GM12878 (cell line): ENCODE results near the gene DLK1. TPM values are rescaled to one million over a fixed set of nuclear protein-coding genes. Genes with fewer than 3 reads are reported as not detected.
A peak's percentile ranks its signal among the peaks of the same experiment; 100 is the strongest.

ENCODE experiments used
- ATAC-seq: fragments of 200-7000 bp; cut with Tn5 transposase; 3 replicates; pipeline ENCODE4 v1.9.1; 2020; ENCODE audit warnings: mild to moderate bottlenecking, moderate library complexity
- BruUV-seq: library from RNA; stranded (reverse); fragments of 400-500 nt; replicated peaks from 2 replicates; lab custom pipeline; 2021; lab: Mats Ljungman, UMichigan
- CTCF ChIA-PET: fragments of 300-600 bp; sonication (Branson Sonifier 250); formaldehyde crosslinking; extraction: SDS; loops from one replicate; lab custom pipeline; 2021; ENCODE audit warnings: inconsistent platforms; lab: Yijun Ruan, JAX
- POLR2A ChIA-PET: fragments of 350-600 bp; formaldehyde crosslinking; extraction: SDS; loops from one replicate; lab custom pipeline; 2021; ENCODE audit warnings: inconsistent platforms; lab: Charles Lee
- RAD21 ChIA-PET: fragments of 300-600 bp; sonication (Branson Sonifier 250); formaldehyde crosslinking; loops from one replicate; lab custom pipeline; 2023; ENCODE audit warnings: antibody characterized with exemption; ENCODE audit not compliant: unreplicated experiment; lab: Charles Lee
- SMC1A ChIA-PET: fragments of 300-600 bp; sonication (Branson Sonifier 250); formaldehyde crosslinking; loops from one replicate; lab custom pipeline; 2023; ENCODE audit not compliant: unreplicated experiment, uncharacterized antibody; lab: Charles Lee
- DNase-seq: peaks from one replicate; pipeline ENCODE4 v3.0.0-alpha.2; 2011; ENCODE audit warnings: low read depth, low spot score
- FAIRE-seq: peaks from 3 replicates; lab custom pipeline; 2011; peaks lifted over from hg19 to GRCh38; lab: Jason Lieb, UNC
- H2AFZ ChIP-seq: 2 replicates; pipeline ENCODE4 v1.6.0; 2011; ENCODE audit warnings: low read depth, low read length, control low read depth; ENCODE audit not compliant: control insufficient read depth
- H3K27ac ChIP-seq: 2 replicates; pipeline ENCODE4 v1.5.1; 2011; ENCODE audit warnings: control low read depth; ENCODE audit not compliant: control insufficient read depth, insufficient read depth
- H3K27me3 ChIP-seq, 2 experiments: replicated peaks in 1 of 2; 2 replicates each; pipeline versions ENCODE4 v1.6.0 to v1.6.1; 2011; ENCODE audit warnings: low read length in 1 of 2; ENCODE audit not compliant: control insufficient read depth in 2 of 2, insufficient read depth in 2 of 2
- H3K36me3 ChIP-seq, 2 experiments: 2 replicates each; pipeline ENCODE4 v1.5.1; 2011; ENCODE audit warnings: low read length in 1 of 2; ENCODE audit not compliant: control insufficient read depth in 2 of 2, insufficient read depth in 2 of 2
- H3K4me1 ChIP-seq: 2 replicates; pipeline ENCODE4 v1.6.1; 2011; ENCODE audit warnings: mild to moderate bottlenecking, low read length, moderate library complexity, mixed read lengths; ENCODE audit not compliant: control insufficient read depth, insufficient read depth
- H3K4me2 ChIP-seq: 2 replicates; pipeline ENCODE4 v1.6.0; 2011; ENCODE audit warnings: control low read depth; ENCODE audit not compliant: control insufficient read depth, insufficient read depth
- H3K4me3 ChIP-seq: fragments of 200-600 bp; sonication (generic); 2 replicates; pipeline ENCODE4 v1.5.1; 2016
- H3K79me2 ChIP-seq: 2 replicates; pipeline ENCODE4 v1.6.0; 2011; ENCODE audit warnings: low read length; ENCODE audit not compliant: control insufficient read depth, insufficient read depth
- H3K9ac ChIP-seq: 2 replicates; pipeline ENCODE4 v1.8.0; 2011; ENCODE audit warnings: low read length, control low read depth, mixed read lengths; ENCODE audit not compliant: control insufficient read depth, insufficient read depth
- H3K9me3 ChIP-seq: replicated peaks from 3 replicates; pipeline ENCODE4 v1.5.1; 2011; ENCODE audit warnings: mild to moderate bottlenecking, low read length; ENCODE audit not compliant: control insufficient read depth, insufficient read depth
- H4K20me1 ChIP-seq: 2 replicates; pipeline ENCODE4 v1.6.0; 2011; ENCODE audit not compliant: control insufficient read depth, insufficient read depth
- HDAC6 ChIP-seq: fragments of 200-600 bp; sonication (generic); IDR thresholded peaks from one replicate; pipeline ENCODE4 v1.8.0; 2017; ENCODE audit warnings: antibody characterized with exemption; ENCODE audit not compliant: unreplicated experiment
- IRF4 ChIP-seq: IDR thresholded peaks from 2 replicates; pipeline ENCODE4 v1.6.1; 2011; ENCODE audit warnings: low read depth, low read length
- YY1 ChIP-seq: IDR thresholded peaks from 2 replicates; pipeline ENCODE4 v1.6.1; 2011; ENCODE audit warnings: low read depth, mild to moderate bottlenecking, low read length
- ZNF622 ChIP-seq: fragments of 450-650 bp; IDR thresholded peaks from 2 replicates; pipeline ENCODE4 v1.6.1; 2017; ENCODE audit warnings: mild to moderate bottlenecking, inconsistent platforms
- WGBS: methylation state at CpG from one replicate; pipeline ENCODE4 v1.1.6; 2016; ENCODE audit warnings: low lambda C conversion rate; ENCODE audit not compliant: insufficient replicate concordance, insufficient coverage; ENCODE audit errors: missing lambda C conversion rate; 5-methylcytosine and 5-hydroxymethylcytosine counted together
- in situ Hi-C: fragments of 300-500 bp; cut with MboI; formaldehyde crosslinking; loops from 9 replicates; pipeline ENCODE4 v1.14.3; 2018; ENCODE audit warnings: mixed read lengths
- intact Hi-C: fragments of 100-400 bp; cut with micrococcal nuclease; formaldehyde crosslinking; loops from one replicate; pipeline ENCODE4 v1.14.2; 2022; ENCODE audit not compliant: unreplicated experiment
- polyA plus RNA-seq, 11 experiments: library from polyadenylated mRNA; depleted of rRNA in 4 of 11; unstranded in 6 of 11; stranded (reverse) in 5 of 11; fragments of >200 nt; fragmentation: Nextera tagmentation in 4 of 11; fragmentation: Illumina TruSeq in 1 of 11; extraction: Ambion mirVana in 4 of 11; extraction: Trizol in 1 of 11; gene quantifications; 1 replicate in 1 of 11; 2 replicates in 10 of 11; pipeline versions ENCODE4 v1.2.1 to v1.2.3, GENCODE V29; 2011 to 2016; ENCODE audit warnings: inconsistent platforms in 2 of 11, missing spikeins in 2 of 11, low read depth in 1 of 11
- total RNA-seq, 4 experiments: library from RNA; depleted of rRNA in 3 of 4; stranded (reverse); fragments of >200 nt in 3 of 4; fragmentation: Illumina TruSeq in 1 of 4; extraction: Trizol in 1 of 4; gene quantifications; 2 replicates each; pipeline versions ENCODE4 v1.2.1 to v1.2.3, GENCODE V29; 2013 to 2021
- TF ChIP-seq, protein P1 (sequence below): IDR thresholded peaks from 2 replicates; pipeline ENCODE4 v1.6.1; 2012; ENCODE audit warnings: improper control_type of control experiment, low read depth, low read length; ENCODE audit not compliant: insufficient replicate concordance
- TF ChIP-seq, protein P2 (sequence below): IDR thresholded peaks from 2 replicates; pipeline ENCODE4 v1.6.1; 2011; ENCODE audit warnings: borderline replicate concordance, low read depth, mild to moderate bottlenecking, moderate library complexity, low read length; ENCODE audit not compliant: insufficient read depth, poor library complexity, severe bottlenecking

The DLK1 gene
- total and polyA plus RNA-seq, 10 of the 15 experiments (the other 5 are each of a cell fraction or from before 2014, with no cell fraction given) = 0.87 TPM; not detected in 9

DNA sequence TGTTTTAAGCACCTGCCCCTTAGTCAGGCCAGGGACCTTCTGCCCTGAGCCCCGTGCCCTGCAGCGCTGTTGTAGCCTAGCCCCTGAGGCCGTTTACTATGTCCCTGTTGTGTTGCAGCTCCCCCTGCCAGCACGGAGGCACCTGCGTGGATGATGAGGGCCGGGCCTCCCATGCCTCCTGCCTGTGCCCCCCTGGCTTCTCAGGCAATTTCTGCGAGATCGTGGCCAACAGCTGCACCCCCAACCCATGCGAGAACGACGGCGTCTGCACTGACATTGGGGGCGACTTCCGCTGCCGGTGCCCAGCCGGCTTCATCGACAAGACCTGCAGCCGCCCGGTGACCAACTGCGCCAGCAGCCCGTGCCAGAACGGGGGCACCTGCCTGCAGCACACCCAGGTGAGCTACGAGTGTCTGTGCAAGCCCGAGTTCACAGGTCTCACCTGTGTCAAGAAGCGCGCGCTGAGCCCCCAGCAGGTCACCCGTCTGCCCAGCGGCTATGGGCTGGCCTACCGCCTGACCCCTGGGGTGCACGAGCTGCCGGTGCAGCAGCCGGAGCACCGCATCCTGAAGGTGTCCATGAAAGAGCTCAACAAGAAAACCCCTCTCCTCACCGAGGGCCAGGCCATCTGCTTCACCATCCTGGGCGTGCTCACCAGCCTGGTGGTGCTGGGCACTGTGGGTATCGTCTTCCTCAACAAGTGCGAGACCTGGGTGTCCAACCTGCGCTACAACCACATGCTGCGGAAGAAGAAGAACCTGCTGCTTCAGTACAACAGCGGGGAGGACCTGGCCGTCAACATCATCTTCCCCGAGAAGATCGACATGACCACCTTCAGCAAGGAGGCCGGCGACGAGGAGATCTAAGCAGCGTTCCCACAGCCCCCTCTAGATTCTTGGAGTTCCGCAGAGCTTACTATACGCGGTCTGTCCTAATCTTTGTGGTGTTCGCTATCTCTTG lies 7.6 kb downstream of the DLK1 start (continued):
- TF ChIP-seq, protein P1, sequence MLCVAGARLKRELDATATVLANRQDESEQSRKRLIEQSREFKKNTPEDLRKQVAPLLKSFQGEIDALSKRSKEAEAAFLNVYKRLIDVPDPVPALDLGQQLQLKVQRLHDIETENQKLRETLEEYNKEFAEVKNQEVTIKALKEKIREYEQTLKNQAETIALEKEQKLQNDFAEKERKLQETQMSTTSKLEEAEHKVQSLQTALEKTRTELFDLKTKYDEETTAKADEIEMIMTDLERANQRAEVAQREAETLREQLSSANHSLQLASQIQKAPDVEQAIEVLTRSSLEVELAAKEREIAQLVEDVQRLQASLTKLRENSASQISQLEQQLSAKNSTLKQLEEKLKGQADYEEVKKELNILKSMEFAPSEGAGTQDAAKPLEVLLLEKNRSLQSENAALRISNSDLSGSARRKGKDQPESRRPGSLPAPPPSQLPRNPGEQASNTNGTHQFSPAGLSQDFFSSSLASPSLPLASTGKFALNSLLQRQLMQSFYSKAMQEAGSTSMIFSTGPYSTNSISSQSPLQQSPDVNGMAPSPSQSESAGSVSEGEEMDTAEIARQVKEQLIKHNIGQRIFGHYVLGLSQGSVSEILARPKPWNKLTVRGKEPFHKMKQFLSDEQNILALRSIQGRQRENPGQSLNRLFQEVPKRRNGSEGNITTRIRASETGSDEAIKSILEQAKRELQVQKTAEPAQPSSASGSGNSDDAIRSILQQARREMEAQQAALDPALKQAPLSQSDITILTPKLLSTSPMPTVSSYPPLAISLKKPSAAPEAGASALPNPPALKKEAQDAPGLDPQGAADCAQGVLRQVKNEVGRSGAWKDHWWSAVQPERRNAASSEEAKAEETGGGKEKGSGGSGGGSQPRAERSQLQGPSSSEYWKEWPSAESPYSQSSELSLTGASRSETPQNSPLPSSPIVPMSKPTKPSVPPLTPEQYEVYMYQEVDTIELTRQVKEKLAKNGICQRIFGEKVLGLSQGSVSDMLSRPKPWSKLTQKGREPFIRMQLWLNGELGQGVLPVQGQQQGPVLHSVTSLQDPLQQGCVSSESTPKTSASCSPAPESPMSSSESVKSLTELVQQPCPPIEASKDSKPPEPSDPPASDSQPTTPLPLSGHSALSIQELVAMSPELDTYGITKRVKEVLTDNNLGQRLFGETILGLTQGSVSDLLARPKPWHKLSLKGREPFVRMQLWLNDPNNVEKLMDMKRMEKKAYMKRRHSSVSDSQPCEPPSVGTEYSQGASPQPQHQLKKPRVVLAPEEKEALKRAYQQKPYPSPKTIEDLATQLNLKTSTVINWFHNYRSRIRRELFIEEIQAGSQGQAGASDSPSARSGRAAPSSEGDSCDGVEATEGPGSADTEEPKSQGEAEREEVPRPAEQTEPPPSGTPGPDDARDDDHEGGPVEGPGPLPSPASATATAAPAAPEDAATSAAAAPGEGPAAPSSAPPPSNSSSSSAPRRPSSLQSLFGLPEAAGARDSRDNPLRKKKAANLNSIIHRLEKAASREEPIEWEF = no peak
- no peak for TF ChIP-seq ZNF622
- TF ChIP-seq IRF4 = no peak
- TF ChIP-seq YY1 = no peak

DNA sequence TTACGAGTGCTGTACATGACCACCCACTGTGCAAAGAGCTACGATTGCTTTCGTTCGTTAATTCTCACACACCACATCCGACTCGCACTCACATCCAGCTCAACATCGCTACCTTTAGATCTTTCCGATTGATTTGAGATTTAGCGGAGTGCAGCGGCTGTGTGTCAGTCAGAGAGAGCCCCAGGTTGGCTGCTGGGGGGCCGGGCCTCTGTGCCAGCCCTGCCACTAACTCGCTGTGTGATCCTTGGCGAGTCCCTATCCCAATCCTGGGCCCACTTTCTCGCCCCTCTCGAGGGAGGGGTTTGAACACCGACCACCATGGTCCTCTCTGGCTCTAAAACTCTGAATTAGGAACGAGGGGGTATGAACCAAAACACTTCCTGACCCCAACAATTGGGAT lies 8.6 kb downstream of the DLK1 start:
- H3K27me3 ChIP-seq = no peaks in the 10 kb centered on the region
- H3K4me1 ChIP-seq = no peaks in the 10 kb centered on the region
- no peak overlapping the region for H3K9ac ChIP-seq
- H3K79me2 ChIP-seq = no peaks in the 10 kb centered on the region
- ChIA-PET SMC1A (no interaction called here), RAD21 (no interaction called here), POLR2A (no interaction called here), CTCF (interaction anchor here (0.6 kb wide), 1 partner anchor 343 kb away, joined by 4 read pairs; no protein-coding TSS in a partner anchor)
- no peaks in the 10 kb centered on the region for H4K20me1 ChIP-seq
- no peak overlapping the region for H3K4me2 ChIP-seq
- H3K36me3 ChIP-seq = no peaks in the 10 kb centered on the region
- H2AFZ ChIP-seq = no peak overlapping the region
- no peak overlapping the region for H3K27ac ChIP-seq
- ATAC-seq (no peak), DNase-seq (no peak), FAIRE-seq (no peak)
- whole genome bisulfite sequencing = 52% methylated on average over 17 of the region's 17 CpGs
- no peaks in the 10 kb centered on the region for H3K9me3 ChIP-seq
- TF ChIP-seq HDAC6 = no peak
- TF ChIP-seq, protein P2, sequence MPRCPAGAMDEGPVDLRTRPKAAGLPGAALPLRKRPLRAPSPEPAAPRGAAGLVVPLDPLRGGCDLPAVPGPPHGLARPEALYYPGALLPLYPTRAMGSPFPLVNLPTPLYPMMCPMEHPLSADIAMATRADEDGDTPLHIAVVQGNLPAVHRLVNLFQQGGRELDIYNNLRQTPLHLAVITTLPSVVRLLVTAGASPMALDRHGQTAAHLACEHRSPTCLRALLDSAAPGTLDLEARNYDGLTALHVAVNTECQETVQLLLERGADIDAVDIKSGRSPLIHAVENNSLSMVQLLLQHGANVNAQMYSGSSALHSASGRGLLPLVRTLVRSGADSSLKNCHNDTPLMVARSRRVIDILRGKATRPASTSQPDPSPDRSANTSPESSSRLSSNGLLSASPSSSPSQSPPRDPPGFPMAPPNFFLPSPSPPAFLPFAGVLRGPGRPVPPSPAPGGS = peak; percentile 35
- intact Hi-C loops (no loop called here), in situ Hi-C loops (no loop called here)
- H3K4me3 ChIP-seq = no peak overlapping the region
- no TSS peak for BruUV-seq
